Hematopoietic multipotent progenitor cell treated with erythropoietin and hydrocortisone succinate and interleukin-3 and kit ligand, for 8 days (in vitro differentiated cells): ENCODE measurements around the gene NFIX.
A peak's percentile ranks its signal among the peaks of the same experiment; 100 is the strongest.

ENCODE experiments used
- DNase-seq: peaks from one replicate; pipeline ENCODE4 v3.0.0-alpha.2; 2015

NFIX gene

DNA sequence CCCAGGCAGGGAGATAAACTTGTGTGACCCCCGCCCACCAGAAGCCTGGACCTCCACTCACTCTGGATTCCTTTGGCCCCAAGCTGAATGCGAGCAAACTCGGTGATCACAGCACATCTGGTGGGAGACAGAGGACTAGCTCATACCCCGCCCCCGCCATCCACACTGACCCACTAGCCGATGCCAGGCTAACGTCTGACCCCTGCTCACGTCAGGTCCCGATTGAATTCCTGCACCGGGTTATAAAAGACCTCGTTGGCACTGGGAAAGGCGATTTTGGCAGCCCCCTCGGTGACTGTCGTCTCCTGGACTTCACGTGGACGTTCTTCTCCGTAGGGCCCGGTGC is 120.6 kb downstream of the NFIX start:
- no peak for DNase-seq

DNA sequence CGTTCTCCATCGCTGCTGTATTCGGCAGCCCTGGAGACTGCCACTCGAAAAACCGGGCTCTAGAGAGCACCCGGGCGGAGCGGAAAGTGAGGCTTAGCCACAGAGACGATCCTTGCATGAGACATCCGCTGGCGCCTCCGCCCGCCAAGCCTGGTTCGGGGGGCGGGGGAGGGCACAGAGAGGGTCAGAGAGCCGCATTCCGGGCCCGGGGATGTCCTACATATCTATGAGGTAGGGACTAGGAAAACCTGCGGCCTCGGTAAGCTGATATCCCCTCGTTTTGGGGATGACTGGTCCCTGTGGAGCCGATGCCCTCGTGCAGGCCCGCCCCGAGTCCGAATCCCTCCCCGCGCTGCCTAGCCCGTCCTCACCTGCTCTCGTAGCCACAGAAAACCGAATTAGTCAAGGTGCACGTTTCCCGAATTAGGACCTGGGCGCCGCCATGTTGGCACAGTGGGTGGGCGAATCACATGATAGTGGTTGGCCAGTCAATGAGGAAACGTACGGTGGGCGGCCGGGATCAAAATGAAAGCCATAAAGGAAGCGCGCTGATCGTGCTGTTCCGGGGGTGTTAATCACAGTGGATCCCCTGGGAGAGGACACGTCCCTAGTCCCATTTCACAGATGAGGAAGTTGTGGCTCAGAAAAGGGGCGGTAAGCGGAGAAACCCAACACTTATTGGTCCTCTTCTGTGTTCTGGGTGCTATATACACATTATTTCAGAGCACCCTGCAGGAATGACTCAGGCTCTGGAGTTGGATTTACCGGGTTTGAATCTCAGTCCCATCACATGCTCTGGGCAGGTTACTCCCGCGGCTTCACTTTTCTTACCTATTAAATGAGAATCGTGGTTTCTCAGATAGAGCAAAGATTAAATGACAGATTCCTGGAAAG is 121.3 kb downstream of the NFIX start, which contains the start of gene TRMT1:
Gene TRMT1, minus strand, starts transcription at position 459 of the 894 bp plus-strand sequence. Its CDS starts 341 bp downstream, at position 118.
- DNase-seq = peak; percentile 94

DNA sequence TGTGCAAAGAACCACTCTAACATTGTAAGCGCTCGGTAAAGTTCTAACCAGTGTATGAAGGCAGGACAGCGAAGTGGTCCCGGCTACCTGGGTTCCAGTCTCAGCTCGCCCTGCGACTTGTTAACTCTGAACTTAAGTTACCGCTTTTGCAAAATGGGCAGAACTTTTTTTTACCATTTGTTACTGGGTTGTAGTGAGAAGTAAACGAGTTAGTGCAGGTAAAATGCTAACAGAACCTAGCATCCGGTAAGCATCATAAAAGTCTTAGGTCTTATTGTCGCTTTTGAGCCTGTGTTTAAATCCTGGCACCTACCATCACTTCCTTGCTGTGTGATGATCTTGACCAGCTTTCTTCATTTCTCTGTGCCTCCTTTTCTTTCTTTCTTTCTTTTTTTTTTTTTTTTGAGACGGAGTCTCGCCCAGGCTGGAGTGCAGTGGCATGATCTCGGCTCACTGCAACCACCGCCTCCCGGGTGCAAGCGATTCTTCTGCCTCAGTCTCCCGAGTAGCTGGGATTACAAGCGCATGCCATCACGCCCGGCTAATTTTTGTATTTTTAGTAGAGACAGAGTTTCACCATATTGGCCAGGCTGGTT is 122.0 kb downstream of the NFIX start:
- DNase-seq = no peak

DNA sequence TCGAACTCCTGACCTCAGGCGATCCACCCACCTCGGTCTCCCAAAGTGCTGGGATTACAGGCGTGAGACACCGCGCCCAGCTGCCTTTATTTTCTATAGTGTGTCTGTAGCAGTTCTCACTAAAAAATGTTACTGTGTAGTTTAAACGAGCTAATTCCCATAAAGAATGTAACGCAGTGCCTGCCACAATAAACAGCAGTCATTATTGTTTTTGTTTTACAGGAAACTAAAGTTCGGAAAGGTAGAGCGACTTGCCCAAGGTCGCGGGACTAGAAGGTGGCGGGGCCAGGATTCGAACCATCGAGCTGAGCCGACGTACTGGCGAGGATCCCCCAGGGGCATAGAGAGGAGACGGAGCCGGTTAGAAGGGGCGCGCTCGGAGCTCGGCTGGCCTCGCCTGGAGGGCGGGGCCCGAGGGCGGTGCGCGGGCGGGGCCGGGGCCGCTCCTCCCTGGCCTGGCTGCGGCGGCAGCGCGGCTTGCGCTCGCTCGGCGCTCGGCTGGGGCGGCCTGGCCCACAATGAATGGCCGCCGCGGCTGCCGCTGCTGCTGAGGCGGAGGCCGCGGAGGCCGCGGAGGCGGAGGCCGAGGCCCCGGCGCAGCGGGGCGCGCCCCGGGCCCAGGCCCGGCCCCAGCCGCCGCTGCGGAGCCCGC is 122.6 kb downstream of the NFIX start, which contains the start of gene NACC1:
Gene NACC1, plus strand, starts transcription at position 493 of the 652 bp plus-strand sequence. CDS start 16,944 bp downstream, outside the sequence.
- DNase-seq = peak; percentile 86

DNA sequence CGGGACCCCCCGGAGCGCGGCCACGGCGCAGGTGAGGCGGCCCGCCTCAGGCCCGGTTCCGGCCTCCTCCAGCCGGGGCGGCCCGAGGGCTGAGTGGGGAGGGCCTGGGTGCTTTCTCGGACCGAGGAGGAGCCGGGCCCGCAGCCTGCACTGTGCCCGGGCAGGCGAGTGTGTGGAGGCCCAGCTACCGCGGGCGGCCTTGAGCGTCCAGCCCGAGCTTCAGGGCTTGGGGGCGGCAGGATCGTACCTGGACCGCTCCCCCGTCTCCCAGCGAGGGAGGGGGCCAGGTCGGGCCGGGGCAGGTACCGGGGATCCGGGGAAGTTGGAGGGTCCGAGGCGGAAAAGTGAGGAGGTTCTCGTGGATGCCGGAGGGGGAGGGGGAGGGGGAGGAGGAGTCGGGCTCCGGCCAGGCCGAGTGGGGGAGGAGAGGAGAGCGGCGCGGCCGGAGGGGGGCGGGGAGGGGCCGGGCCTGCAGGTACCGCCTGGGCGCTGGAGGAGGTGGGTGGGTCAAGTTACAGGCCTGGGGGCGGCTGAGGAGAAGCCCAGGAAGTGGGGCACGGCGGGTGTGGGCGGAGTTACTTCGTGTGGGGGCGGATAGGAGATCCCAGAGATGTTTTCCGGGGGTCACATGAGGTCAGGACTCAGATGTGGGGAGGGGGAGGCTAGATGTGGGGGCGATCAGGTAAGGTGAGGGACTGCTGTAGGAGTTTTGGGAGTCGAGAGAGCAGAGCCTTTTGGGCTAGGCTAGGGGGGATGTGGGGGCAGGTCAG is 123.3 kb downstream of the NFIX start:
- DNase-seq = peak; percentile 64

DNA sequence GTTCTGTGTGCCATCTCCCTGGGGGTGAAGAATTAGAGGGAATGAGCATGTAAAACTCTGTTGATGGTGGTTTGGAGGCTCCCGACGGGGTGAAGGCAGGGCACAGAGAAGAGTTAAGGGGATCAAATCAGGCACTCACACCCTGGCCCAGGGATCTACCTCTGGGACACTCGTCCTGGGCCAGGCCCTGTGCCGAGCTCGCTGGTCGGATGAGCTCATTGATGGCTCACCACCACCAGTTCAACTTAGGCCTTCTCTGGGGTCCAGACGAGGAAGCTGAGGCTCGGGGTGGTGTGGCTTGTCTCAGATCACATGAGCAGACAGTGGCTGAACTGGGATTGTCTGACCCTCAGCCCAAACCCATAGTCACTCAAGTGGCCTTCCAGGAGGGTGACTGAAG is 124.4 kb downstream of the NFIX start:
- DNase-seq = no peak

DNA sequence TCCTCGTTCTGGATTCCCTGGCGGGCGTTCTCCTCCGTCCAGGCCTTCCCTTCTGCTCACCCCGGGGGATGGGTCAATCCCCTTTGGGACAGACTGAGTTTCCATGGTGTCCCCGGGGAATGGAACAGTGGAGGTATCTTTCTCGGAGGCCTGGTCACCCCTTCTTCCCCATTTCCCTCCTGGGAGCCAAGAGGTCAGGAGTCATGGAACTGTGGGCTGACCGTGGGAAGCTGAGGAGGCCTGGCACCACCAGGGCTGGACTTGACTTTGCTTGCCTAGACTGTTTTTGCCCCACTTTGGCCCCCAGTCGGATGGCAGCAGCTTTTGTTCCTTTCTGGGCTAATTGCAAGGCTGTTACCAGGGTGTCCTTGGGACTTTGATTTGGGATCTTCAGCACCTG is 124.8 kb downstream of the NFIX start:
- DNase-seq = no peak

DNA sequence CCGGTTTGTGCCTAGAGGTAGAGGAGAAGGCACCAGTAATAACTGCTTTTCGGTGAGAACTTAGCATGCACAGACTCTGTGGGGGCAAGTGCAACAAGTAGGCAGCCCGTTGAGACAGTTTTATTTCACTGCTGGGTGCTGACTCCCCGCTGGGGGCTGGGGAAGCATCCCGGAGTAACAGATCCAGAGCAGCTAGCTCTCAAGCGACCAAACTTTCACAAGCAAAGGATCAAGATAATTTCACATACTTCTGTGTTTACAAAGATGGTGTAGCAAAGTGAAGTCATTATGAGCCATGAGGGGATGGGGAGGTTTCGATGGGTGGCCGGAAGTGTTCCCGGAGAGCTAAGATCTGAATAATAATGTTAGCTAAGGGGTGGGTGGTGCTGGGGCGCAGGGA is 125.5 kb downstream of the NFIX start:
- no peak for DNase-seq

DNA sequence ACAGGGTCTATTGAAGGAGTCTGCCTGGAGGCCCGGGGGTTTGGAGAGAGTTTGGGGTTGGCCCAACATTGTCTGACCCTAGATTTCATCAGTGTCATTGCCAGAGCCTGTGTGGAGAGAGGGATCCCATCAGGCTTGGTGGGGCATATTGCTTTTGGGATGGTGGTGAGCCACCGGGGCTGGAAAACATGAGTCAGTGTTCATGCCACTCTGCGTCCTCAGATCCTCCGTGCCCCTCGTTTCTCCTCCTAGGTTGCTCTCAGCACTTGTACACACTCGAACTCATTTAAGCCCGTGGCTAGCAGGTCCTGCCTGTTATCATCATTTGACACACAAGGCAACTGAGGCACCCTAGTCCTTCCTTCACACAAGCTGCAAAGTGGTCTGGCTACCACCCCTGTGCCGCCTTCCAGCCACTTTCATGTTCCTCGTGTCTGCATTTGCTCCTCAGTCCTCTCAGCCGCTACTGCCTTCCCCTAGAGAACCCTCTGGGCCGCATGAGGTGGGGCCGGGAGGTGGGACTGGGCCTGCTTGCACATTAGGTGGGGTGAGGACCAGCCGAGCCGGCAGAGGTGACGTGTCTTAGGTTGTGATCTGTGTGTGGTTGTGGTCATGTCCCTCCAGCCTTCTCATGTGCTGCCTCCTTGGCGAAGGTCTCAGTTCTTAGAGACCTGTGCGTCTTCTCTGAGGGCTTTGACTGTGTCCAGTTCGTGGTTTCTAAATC is 126.4 kb downstream of the NFIX start:
- DNase-seq = no peak

DNA sequence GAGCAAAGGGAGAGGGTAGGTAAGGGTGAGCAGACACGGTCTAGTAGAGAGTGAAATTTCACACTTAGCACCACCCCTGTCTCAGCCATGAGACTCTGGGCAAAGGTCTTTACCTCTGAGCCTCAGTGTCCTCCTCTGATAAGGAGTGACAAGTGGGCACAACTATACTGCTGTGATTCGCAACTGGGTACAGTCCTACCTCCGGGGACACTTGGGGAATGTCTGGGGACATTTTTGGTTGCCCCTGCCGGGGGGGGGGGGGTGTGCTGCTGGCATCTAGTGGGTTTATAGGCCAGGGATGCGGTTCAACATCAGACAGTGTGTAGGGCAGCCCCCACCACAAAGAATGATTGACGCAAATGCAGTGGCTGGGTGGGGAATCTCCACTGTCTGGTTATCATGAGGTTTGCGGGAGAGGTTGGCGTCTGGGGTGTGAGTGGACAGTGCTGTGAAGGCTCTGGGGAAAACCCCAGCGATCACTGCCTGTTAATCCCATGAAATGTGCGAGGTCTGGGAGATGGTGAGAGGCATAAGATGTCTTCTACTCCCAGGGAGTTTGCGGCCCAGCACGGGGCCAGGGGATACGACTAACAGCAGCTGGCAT is 127.1 kb downstream of the NFIX start:
- no peak for DNase-seq

DNA sequence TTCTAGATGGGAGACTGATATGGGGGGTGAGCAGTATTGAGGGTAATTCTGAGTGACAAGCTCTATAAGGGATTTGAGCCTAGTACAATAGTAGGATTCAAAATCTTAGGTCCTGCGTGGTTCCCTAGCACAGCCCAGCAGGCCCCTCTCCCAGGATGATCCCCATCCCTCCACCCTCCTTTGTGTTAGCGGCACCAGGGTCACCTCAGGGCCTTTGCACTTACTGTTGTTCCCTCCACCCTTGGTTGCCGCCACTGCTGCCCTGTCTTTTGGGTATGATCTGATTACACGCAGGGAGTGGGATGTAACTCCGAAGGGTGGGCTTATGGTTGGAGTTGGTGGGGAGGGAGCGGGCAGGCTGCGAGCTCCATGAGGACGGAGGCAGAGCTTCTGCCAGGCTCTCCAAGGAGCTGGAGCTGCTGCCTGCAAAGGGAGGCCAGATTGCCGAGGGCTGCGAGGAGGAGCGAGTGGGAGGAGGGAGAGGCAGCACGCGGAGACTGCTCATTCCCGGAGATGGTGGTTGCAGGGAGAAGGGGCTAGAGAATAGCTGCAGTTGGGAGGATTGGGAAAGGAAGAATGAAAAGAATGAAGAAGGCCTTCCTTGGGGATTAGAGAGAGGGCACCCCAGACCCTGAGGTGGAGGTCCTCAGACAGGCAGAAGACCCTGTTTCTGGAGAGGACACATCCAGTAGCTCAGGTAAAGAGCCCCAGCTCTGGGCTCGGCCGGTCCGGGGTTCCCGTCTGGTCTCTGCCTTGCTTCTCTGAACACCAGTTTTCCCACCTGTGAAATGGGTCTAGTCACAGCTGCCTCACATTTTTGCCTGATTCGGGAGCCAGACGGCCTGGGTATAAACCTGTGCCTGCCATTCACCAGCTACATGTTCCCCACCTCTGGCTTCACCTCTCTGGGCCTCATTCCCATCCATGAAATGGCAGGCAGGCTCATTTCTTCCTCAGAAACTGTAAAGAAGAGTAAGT is 128.0 kb downstream of the NFIX start:
- no peak for DNase-seq

DNA sequence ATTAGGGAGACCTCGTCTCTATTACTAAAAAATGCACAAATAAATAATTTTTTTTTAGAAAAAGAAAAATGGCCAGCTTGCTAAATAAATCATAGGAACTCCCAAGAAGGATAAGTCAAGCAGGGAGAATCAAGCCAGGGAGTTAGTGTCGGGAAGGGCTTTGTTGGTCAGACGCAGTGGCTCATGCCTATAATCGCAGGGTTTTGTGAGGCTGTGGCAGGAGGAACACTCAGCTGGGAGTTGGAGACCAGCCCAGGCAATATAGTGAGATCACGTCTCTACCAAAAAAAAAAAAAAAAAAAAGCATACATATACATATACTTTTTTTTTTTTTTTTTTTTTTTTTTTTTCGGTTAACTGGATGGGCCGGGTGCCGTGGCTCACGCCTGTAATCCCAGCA is 131.8 kb downstream of the NFIX start:
- DNase-seq = no peak

DNA sequence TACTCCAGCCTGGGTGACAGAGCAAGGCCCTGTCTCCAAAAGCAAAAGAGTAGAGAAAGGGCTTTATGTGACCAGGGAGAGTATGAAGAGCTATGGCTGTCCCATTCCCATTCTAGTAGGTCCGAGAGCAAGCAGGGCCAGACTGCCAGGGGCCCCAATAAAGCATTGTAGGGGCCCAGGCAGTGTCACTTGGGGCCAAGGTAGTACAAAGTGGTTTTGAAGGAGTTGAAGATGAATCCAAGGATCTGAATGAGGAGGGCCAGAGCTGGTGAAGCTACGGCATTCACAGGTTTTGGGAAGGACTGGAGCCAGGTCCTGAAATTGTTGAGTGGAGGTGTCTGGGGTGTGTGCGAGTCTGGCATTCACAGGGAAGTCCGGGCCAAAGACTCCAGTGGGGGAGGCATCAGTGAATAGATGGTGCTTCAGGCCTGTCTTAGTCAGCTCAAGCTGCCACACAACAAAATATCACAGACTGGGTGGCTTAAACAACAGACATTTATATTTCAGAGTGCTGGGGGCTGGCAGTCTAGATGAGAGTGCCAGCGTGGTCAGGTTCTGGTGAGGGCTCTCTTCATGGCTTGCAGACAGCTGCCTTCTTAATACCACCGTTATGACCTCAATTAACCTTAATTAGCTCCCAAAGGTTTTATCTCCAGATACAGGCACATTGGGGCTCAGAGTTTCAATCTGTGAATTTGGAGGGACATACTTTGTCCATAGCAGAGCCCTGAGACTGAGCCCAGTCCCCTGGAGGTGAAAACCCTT is 132.7 kb downstream of the NFIX start:
- peak; percentile 39 for DNase-seq

DNA sequence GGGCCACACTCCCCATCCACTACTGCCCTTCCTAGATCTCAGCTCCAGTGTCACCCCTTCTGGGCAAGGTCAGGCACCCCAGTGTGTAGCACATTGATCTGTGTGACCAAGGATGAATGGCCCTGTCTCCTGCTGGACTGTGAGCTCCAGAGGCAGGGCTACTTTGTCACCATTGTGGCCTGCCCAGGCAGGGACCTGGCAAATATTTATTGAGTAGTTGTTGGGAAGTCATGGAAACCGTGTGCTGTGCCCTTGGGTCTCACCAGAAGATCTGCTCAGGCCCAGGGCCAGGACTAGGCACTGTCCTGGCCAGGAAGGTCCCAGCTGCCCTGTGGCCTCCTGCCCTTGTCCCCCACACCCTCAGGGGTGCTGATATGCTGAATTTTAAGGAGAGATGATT is 133.3 kb downstream of the NFIX start:
- DNase-seq = no peak

DNA sequence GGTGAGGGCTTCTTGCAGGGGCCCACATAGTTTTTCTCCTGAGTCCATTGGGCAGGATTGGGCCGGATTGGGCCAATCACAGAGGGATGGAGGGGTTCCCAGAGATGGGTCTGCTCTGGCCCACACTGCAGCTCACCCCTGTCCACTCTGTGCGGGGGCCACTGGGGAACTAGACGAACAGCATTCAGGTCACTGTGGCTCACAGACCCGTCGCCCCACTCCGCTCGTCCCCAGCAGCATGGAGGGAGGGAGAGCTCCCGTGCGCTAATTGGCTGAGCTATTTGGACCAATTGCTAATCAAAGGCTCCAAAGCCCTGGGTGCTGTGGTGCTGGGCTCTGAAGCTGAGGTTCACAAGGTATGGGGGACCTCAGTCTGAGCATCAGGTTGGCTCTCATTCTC is 134.1 kb downstream of the NFIX start:
- DNase-seq = no peak

DNA sequence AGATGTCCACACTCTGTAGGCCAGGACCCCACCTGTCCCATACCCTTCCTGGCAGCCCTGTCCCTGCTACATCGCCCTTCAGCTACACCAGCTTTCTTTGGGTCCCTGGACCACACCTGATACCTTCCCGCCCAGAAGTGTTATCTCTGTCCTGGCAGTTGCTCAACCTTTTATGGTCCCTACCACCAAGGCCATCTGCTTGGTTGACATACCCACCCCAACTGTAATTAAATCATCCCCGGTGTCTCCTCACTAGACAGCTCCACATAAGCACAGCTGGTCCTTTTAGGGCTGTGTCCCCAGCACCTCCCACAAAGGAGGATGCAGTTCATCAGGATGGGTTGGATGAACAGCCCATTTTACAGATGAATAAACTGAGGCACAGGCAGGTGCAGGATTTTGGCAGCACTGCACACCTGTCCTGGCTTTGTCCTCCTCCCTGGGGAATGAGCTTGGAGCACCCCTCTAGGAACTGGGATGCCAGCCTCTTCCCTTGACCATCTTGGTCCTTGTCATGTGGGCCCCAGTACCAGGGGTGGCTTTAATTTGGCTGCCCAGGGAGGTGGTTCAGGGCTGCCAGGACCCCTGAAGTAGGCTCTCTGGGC is 135.7 kb downstream of the NFIX start:
- DNase-seq = no peak

DNA sequence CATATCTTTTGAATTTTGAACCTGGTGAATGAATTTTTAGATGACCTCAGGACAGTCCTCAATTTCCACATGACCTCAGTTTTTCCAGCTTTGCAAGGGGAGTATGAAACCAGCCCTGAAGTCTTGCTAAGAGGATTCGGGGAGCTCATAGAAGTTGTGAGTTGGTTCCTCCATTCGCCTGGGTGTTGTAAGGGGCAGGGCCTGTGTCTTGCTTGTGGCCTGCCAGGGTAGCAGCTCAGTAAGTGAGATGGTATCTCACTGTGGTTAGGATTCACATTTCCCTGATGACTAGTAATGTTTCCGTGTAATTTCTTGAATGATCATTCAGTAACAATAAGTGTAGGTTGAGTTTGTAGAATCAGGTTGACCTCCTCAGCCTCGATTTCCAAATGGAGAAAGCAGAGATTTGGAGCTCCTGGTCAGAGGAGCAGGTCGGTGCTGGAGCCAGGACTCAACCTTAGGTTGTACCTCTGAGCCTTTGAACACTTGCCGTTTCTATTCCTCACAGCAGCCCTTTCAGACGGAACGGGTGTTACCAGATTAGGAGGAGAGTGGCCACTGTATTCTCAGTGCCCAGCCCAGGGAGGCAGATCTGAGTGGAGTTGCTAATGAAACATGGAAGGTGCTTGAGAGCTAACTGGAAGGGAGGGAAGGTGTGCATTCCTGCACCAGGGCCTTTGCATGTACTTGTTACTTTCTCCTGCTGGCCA is 137.4 kb downstream of the NFIX start:
- DNase-seq = peak; percentile 79

DNA sequence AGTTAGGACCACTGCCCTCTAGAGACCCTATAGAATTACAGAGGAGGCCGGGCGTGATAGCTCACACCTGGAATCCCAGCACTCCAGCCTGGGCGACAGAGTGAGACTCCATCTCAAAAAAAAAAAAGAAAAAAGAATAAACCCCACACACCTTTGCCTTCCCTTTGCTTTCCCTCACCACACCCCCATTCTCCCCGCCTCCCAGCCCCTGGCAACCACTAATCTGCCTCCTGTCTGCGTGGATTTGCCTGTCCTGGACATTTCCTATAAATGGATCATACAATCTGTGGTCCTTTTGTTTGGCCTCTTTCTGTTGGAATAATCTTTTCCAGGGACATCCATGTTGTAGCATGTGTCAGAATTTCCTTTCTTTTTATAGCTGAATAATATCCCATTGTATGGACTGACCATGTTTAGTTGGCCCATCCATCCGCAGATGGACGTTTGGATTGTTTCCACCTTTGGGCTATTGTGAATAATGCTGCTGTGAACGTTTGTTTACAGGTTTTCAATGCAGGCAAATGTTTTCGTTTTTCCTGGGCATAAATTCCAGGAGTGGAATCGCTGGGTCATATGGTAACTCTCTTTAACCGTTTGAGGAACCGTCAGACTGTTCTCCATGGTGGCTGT is 138.1 kb downstream of the NFIX start:
- DNase-seq = no peak
